GM18519 (cell line): Measurements from ENCODE around the gene ANKRD24.
"Not testable (repeated sequence)": the region's sequence is repeated elsewhere in the genome, so short reads cannot be mapped to it uniquely, and the experiment has no call there.

ENCODE experiments used
- ATAC-seq: cut with Tn5 transposase; IDR thresholded peaks from one replicate; pipeline ENCODE4 v1.9.1; 2021; ENCODE audit warnings: mild to moderate bottlenecking, moderate library complexity; ENCODE audit not compliant: unreplicated experiment, low FRiP score

ANKRD24 gene

GRCh38 chr19:4196587-4197148 is 14.2 kb downstream of the ANKRD24 start:
- ATAC-seq = no peak

DNA sequence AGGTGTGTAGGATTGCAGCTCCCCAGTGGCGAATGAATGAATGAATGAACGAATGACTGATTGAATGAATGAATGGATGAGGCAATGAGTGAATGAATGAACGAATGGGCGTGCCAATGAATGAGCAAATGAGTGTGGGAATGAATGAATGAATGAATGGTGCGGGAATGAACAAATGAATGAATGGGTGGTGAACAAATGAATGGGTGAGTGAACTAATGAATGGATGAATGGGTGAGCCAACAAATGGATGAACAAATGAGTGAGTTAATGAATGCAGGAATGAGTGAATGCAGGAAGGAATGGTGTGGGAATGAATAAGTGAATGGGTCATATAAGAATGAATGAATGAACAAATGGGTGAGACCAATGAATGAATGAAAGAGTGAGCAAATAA is 14.7 kb downstream of the ANKRD24 start:
- no peak for ATAC-seq

GRCh38 chr19:4197625-4198466 is 15.4 kb downstream of the ANKRD24 start:
- ATAC-seq = no peak

DNA sequence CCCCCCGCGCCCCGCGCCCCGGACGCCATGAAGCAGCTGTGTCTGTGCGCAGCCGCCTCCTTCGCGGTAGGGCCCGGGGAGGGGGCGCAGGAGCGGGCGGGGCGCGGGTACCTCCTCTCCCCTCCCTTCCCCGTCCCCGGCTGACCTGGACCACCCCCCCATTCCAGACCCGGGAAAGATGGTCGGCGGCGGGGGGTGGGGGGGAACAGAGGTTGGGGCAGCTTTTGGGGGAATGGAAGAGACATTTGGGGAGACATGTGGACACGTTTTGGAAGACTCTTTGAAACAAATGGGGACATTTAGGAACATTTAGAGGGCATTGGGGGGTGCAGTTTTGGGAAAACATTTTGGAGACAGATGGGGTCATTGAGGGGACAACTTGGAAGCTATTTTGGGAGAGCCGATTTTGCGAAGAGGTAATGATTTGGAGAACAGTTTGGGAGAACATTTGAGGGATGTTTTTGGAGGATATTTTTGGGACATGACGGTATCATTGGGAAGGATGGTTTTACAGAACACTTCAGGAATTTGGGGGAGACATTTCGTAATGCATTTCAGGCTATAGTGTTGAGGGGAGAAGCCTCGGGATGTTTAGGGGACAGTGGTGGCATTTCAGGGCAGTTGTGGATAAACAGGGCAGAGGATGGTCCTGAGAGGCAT is 16.1 kb downstream of the ANKRD24 start:
- ATAC-seq = no peak

DNA sequence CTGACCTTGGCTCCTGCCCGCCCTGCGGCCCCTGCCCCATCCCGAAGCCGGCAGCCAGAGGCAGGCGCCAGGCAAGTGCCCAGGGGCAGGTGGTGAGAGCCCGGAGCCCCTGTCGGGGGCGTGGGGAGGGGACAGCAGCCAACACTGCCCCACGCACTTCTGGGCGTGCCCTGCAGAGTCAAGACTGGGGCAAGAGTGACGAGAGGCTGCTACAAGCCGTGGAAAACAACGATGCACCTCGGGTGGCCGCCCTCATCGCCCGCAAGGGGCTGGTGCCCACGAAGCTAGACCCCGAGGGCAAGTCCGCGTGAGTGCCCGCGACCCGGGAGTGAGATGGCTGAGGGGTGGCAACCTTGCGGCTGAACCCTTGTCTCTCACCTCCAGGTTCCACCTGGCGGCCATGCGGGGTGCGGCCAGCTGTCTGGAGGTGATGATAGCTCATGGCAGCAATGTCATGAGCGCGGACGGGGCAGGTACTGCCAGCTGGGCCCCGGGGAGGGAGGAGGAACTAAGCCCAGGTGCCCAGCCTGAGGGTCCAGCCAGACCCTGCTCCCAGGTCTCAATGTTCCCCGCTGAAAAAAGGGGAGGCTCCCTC is 17.3 kb downstream of the ANKRD24 start:
- no peak for ATAC-seq

GRCh38 chr19:4200940-4201542 is 18.6 kb downstream of the ANKRD24 start:
- no peak for ATAC-seq

- ATAC-seq = no peak
Observed at GRCh38 chr19:4201798-4202197, 19.3 kb downstream of the ANKRD24 start.

- ATAC-seq = no peak
Observed at GRCh38 chr19:4206818-4207484, 24.5 kb downstream of the ANKRD24 start.

- ATAC-seq = no peak
Observed at GRCh38 chr19:4208385-4209094, 26.1 kb downstream of the ANKRD24 start.

GRCh38 chr19:4210166-4210731 is 27.8 kb downstream of the ANKRD24 start:
- no peak for ATAC-seq

- ATAC-seq = no peak
Observed at GRCh38 chr19:4213116-4213515, 30.6 kb downstream of the ANKRD24 start.

DNA sequence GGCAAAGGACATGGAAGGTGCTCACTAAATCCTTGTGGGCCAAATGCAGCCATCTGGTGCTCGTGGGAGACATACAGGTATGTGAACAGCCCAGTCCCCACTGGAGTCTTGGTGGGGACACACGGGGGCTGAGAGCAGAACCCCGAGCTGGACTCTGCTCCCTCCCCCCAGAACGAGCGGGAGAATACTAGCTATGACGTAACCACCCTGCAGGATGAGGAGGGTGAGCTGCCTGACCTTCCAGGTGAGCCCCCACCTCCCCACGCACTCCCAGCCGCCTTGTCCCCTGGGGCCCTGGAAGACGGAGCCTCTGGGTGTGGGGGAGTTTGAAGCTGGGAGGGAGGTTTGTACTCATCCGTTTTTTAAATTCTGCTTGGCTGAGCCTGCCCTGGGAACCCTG is 33.3 kb downstream of the ANKRD24 start:
- ATAC-seq = no peak

- no peak for ATAC-seq
Observed at GRCh38 chr19:4216846-4217245, 34.4 kb downstream of the ANKRD24 start.

DNA sequence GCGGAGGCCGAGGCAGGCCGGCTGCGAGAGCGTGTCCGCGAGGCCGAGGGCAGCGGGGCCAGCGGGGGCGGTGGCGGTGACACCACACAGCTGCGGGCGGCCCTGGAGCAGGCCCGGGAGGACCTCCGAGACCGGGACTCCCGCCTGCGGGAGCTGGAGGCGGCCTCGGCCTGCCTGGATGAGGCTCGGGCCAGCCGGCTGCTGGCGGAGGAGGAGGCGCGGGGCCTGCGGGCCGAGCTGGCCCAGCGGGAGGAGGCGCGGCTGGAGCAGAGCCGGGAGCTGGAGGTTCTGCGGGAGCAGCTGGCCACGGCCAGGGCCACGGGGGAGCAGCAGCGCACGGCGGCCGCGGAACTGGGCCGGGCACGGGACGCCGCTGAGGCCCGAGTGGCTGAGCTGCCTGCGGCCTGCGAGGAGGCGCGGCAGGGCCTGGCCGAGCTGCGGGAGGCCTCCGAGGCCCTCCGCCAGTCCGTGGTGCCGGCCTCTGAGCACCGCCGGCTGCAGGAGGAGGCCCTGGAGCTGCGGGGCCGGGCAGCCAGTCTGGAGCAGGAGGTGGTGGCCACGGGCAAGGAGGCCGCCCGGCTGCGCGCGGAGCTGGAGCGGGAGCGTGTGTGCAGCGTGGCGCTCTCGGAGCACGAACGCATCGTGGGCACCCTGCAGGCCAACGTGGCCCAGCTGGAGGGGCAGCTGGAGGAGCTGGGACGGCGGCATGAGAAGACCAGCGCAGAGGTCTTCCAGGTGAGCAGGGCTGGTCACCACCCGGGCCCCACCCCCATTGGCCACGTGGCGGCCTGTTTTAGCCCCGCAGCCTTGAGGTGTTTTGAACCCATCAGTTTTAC is 35.2 kb downstream of the ANKRD24 start:
- ATAC-seq = no peak

DNA sequence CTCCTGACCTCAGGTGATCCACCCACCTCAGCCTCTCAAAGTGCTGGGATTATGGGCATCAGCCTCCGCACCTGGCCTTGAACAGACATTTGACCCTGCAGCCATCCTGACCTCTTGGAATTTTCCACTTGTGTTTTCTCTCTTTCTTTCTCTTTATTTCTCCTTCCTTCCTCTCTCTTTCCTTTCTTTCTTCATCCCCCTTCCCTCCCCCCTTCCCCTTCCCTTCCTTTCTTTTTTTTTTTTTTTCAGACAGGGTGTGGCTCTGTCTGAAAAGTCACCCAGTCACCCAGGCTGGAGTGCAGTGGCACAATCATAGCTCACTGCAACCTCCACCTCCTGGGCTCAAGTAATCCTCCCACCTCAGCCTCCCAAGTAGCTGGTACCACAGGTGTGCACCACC is 36.0 kb downstream of the ANKRD24 start:
- ATAC-seq = not testable (repeated sequence)

DNA sequence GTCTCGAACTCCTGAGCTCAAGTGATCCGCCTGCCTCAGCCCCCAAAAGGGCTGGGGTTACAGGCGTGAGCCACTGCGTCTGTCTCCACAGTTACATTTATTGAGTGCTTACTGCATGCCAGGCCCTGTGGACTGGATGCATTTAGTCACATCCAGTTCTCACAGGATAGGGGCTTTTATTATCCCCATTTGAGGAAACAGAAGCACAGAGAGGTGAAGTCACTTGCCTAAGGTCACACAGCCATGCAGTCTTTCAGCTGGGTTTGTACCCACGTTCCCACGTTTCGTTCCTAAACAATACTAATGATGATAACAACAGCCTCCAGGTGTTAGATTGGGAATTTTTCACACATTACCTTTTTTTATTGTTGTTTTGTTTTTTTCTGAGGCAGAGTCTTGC is 37.7 kb downstream of the ANKRD24 start:
- ATAC-seq = no peak

DNA sequence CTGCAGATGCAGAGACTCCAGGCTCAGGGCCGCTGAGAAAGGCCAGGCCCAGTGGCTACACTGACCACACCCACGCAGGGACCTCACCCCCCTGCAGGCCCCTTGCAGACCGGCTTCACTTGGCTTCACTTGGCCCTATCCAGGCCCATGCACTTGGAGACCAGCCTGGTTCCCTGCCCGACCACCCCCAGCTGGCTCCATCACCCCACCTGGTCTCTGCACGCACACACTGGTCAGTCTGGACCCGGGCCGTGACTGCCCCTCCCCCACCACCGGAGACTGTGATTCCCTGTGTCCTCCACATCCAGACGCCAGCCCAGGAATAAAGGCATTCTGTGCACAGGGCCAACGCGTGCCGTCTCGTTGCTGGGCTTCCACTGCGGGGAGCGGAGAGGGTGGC is 42.0 kb downstream of the ANKRD24 start:
- no peak for ATAC-seq

GRCh38 chr19:4225885-4226284 is 43.4 kb downstream of the ANKRD24 start:
- no peak for ATAC-seq

DNA sequence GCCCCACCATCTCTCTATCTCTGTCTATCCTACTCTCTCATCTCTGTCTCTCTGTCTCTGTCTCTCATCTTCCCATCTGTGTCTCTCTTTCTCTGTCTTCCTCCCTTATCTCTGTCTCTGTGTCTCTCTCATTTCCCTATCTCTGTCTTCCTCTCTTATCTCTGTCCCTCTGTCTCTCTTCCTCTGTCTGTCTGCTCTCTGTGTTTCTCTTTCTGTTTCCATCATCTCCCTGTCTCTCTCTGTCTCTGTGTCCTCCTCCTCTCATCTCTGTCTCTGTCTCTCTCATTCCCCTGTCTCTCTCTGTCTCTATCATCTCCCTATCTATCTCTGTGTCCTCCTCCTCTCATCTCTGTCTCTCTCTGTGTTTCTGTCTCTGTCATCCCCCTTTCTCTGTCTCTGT is 45.3 kb downstream of the ANKRD24 start:
- ATAC-seq = no peak
